GM18909 (cell line): ENCODE results near the gene TNKS1BP1.
"Not testable (repeated sequence)": the region's sequence is repeated elsewhere in the genome, so short reads cannot be mapped to it uniquely, and the experiment has no call there.

ENCODE experiments used
- ATAC-seq: cut with Tn5 transposase; IDR thresholded peaks from one replicate; pipeline ENCODE4 v1.9.1; 2021; ENCODE audit warnings: mild to moderate bottlenecking; ENCODE audit not compliant: unreplicated experiment, poor library complexity

TNKS1BP1 gene

GRCh38 chr11:57301711-57302423 is 22.9 kb downstream of the TNKS1BP1 start:
- no peak for ATAC-seq

- no peak for ATAC-seq
These were observed 24.0 kb downstream of the TNKS1BP1 start for GRCh38 chr11:57300785-57301184.

- ATAC-seq = no peak
These were observed 25.5 kb downstream of the TNKS1BP1 start for GRCh38 chr11:57299150-57299737.

- no peak for ATAC-seq
These were observed 27.5 kb downstream of the TNKS1BP1 start for GRCh38 chr11:57297221-57297620.

GRCh38 chr11:57296205-57296604 is 28.5 kb downstream of the TNKS1BP1 start:
- ATAC-seq = not testable (repeated sequence)

GRCh38 chr11:57294225-57295131 is 30.3 kb downstream of the TNKS1BP1 start:
- ATAC-seq = no peak

- no peak for ATAC-seq
These were observed 34.5 kb downstream of the TNKS1BP1 start for GRCh38 chr11:57290288-57290687.

GRCh38 chr11:57288771-57289579 is 35.8 kb downstream of the TNKS1BP1 start:
- no peak for ATAC-seq

GRCh38 chr11:57287884-57288283 is 36.9 kb downstream of the TNKS1BP1 start:
- no peak for ATAC-seq

GRCh38 chr11:57283231-57283990 is 41.3 kb downstream of the TNKS1BP1 start:
- ATAC-seq = no peak

GRCh38 chr11:57281546-57281945 is 43.2 kb downstream of the TNKS1BP1 start:
- ATAC-seq = not testable (repeated sequence)

- ATAC-seq = no peak
These were observed 45.6 kb downstream of the TNKS1BP1 start for GRCh38 chr11:57279116-57279515.

- ATAC-seq = no peak
These were observed 46.0 kb downstream of the TNKS1BP1 start for GRCh38 chr11:57278721-57279095.

GRCh38 chr11:57277845-57278720 is 46.7 kb downstream of the TNKS1BP1 start:
- peak; percentile 86 for ATAC-seq

GRCh38 chr11:57276971-57277675 is 47.6 kb downstream of the TNKS1BP1 start:
- ATAC-seq = no peak

GRCh38 chr11:57276169-57276970 is 48.4 kb downstream of the TNKS1BP1 start:
- ATAC-seq = no peak

GRCh38 chr11:57275582-57275981 is 49.2 kb downstream of the TNKS1BP1 start:
- ATAC-seq = no peak
